HCT116 (cell line): ENCODE data around the gene OPN1SW. TPM values are rescaled to one million over a fixed set of nuclear protein-coding genes. Genes with fewer than 3 reads are reported as not detected.

Experiments used
- ATAC-seq: fragments of 200-7000 bp; cut with Tn5 transposase; 2 replicates; pipeline ENCODE4 v1.9.1; 2020; ENCODE audit warnings: mild to moderate bottlenecking, moderate library complexity
- BruUV-seq: library from RNA; stranded (reverse); fragments of 400-500 nt; replicated peaks from 2 replicates; lab custom pipeline; 2021; lab: Mats Ljungman, UMichigan
- CTCF ChIA-PET: fragments of 300-600 bp; sonication (Branson Sonifier 250); formaldehyde crosslinking; loops from one replicate; lab custom pipeline; 2021; ENCODE audit warnings: antibody characterized with exemption; lab: Charles Lee
- POLR2A ChIA-PET: fragments of 300-600, 350-600 bp; sonication (Branson Sonifier 250); formaldehyde crosslinking; loops from one replicate; lab custom pipeline; 2021; ENCODE audit warnings: antibody characterized with exemption; lab: Charles Lee
- RAD21 ChIA-PET, 2 experiments: fragments of 300-600 bp; sonication (Branson Sonifier 250); formaldehyde crosslinking; loops; one replicate each; lab custom pipeline; 2023; ENCODE audit warnings: low total read pairs in 2 of 2; ENCODE audit not compliant: uncharacterized antibody in 2 of 2, unreplicated experiment in 2 of 2, low non-redundant PET in 1 of 2; lab: Charles Lee
- DNase-seq: peaks from one replicate; pipeline ENCODE4 v3.0.0-alpha.2; 2010; ENCODE audit warnings: low read depth, low spot score
- H2AFZ ChIP-seq: fragments of 200-600 bp; shearing (Covaris generic), sonication (generic); 2 replicates; pipeline ENCODE4 v1.6.1; 2017; ENCODE audit warnings: low read depth, mixed run types, mixed read lengths, antibody characterized with exemption, low read length; ENCODE audit not compliant: poor library complexity, severe bottlenecking
- H3K27ac ChIP-seq: 2 replicates; pipeline ENCODE4 v1.5.1; 2012; ENCODE audit warnings: low read depth, low read length
- H3K27me3 ChIP-seq: fragments of 200-600 bp; sonication (generic); 2 replicates; pipeline ENCODE4 v1.6.1; 2016; ENCODE audit warnings: mixed run types, low read length, mixed read lengths; ENCODE audit not compliant: insufficient read depth
- H3K36me3 ChIP-seq, 2 experiments: fragments of 200-500 bp in 1 of 2; fragments of 200-600 bp in 1 of 2; sonication (Bioruptor generic) in 1 of 2; sonication (generic) in 1 of 2; 2 replicates each; pipeline versions ENCODE4 v1.5.1 to v1.6.1; 2014 to 2016; ENCODE audit warnings: low read length in 2 of 2, inconsistent platforms in 1 of 2, mixed read lengths in 1 of 2, mixed run types in 1 of 2; ENCODE audit not compliant: insufficient read depth in 2 of 2, control insufficient read depth in 1 of 2
- H3K4me1 ChIP-seq, 2 experiments: fragments of 200-600 bp in 1 of 2; sonication (generic) in 1 of 2; 2 replicates each; pipeline versions ENCODE4 v1.5.1 to v1.6.1; 2012 to 2017; ENCODE audit warnings: low read length in 2 of 2, inconsistent platforms in 1 of 2, mild to moderate bottlenecking in 1 of 2, mixed read lengths in 1 of 2, mixed run types in 1 of 2, moderate library complexity in 1 of 2; ENCODE audit not compliant: insufficient read depth in 2 of 2, control insufficient read depth in 1 of 2
- H3K4me2 ChIP-seq: fragments of 200-600 bp; sonication (generic); 2 replicates; pipeline ENCODE4 v1.6.1; 2017; ENCODE audit warnings: mixed run types, low read length, mixed read lengths
- H3K4me3 ChIP-seq, 2 experiments: fragments of 200-600 bp in 1 of 2; sonication (generic) in 1 of 2; replicated peaks in 1 of 2; 2 replicates each; pipeline ENCODE4 v1.5.1; 2011 to 2016; ENCODE audit warnings: low read length in 2 of 2, control low read depth in 1 of 2, low read depth in 1 of 2, mild to moderate bottlenecking in 1 of 2, mixed read lengths in 1 of 2, mixed run types in 1 of 2
- H3K79me2 ChIP-seq: fragments of 200-600 bp; sonication (generic); 2 replicates; pipeline ENCODE4 v1.6.1; 2017; ENCODE audit warnings: mild to moderate bottlenecking, mixed run types, low read length, moderate library complexity, mixed read lengths; ENCODE audit not compliant: insufficient read depth
- H3K9ac ChIP-seq: fragments of 200-600 bp; sonication (generic); 2 replicates; pipeline ENCODE4 v1.6.1; 2016; ENCODE audit warnings: low read length, mixed read lengths
- H3K9me2 ChIP-seq: fragments of 200-600 bp; sonication (generic), shearing (Covaris generic); 2 replicates; pipeline ENCODE4 v1.6.1; 2017; ENCODE audit warnings: mixed run types, mild to moderate bottlenecking, moderate library complexity; ENCODE audit not compliant: insufficient read depth
- H3K9me3 ChIP-seq, 2 experiments: fragments of 200-500 bp in 1 of 2; fragments of 200-600 bp in 1 of 2; sonication (Bioruptor generic) in 1 of 2; sonication (generic) in 1 of 2; 2 replicates each; pipeline ENCODE4 v1.6.1; 2014 to 2017; ENCODE audit warnings: low read length in 2 of 2, mixed read lengths in 2 of 2, inconsistent platforms in 1 of 2, low read depth in 1 of 2, mild to moderate bottlenecking in 1 of 2, mixed run types in 1 of 2, moderate library complexity in 1 of 2; ENCODE audit not compliant: control insufficient read depth in 1 of 2, insufficient read depth in 1 of 2
- H4K20me1 ChIP-seq: fragments of 200-600 bp; sonication (generic), shearing (Covaris generic); 2 replicates; pipeline ENCODE4 v1.6.1; 2017; ENCODE audit warnings: mixed run types, mild to moderate bottlenecking, moderate library complexity; ENCODE audit not compliant: insufficient read depth
- CBX3 ChIP-seq: IDR thresholded peaks from 2 replicates; pipeline ENCODE4 v1.6.1; 2012; ENCODE audit warnings: low read depth
- EGR1 ChIP-seq: IDR thresholded peaks from 2 replicates; pipeline ENCODE4 v1.6.1; 2012; ENCODE audit warnings: low read depth
- EZH2 ChIP-seq: fragments of 200-600 bp; sonication (generic); IDR thresholded peaks from 2 replicates; pipeline ENCODE4 v1.6.1; 2017; ENCODE audit warnings: antibody characterized with exemption, mixed run types
- EZH2phosphoT487 ChIP-seq: fragments of 200-600 bp; IDR thresholded peaks from 2 replicates; pipeline ENCODE4 v1.6.1; 2018; ENCODE audit warnings: antibody characterized with exemption, borderline replicate concordance
- FOSL1 ChIP-seq: IDR thresholded peaks from 2 replicates; pipeline ENCODE4 v1.6.1; 2012; ENCODE audit warnings: low read depth
- SIN3A ChIP-seq: IDR thresholded peaks from 2 replicates; pipeline ENCODE4 v1.6.1; 2012; ENCODE audit warnings: low read depth
- SP1 ChIP-seq: IDR thresholded peaks from 2 replicates; pipeline ENCODE4 v1.6.1; 2012; ENCODE audit warnings: low read depth
- SRF ChIP-seq: IDR thresholded peaks from 2 replicates; pipeline ENCODE4 v1.6.1; 2012; ENCODE audit warnings: low read depth
- TCF7L2 ChIP-seq: IDR thresholded peaks from 2 replicates; pipeline ENCODE4 v1.7.0; 2011; ENCODE audit warnings: borderline replicate concordance, inconsistent platforms; ENCODE audit not compliant: insufficient read depth, insufficient read length; ENCODE audit errors: extremely low read depth
- YY1 ChIP-seq: IDR thresholded peaks from 2 replicates; pipeline ENCODE4 v1.6.1; 2011; ENCODE audit warnings: low read length, low read depth, moderate library complexity, mild to moderate bottlenecking; ENCODE audit not compliant: insufficient replicate concordance; ENCODE audit errors: extremely low read depth
- ZFX ChIP-seq: fragments of 450-650 bp; IDR thresholded peaks from 2 replicates; pipeline ENCODE4 v1.6.1; 2017
- intact Hi-C: fragments of 100-400 bp; cut with micrococcal nuclease; formaldehyde crosslinking; loops from 2 replicates; pipeline ENCODE4 v1.10.0; 2022
- total RNA-seq: library from RNA; stranded (reverse); gene quantifications from one replicate; pipeline ENCODE4 v1.2.1, GENCODE V29; 2021; ENCODE audit not compliant: unreplicated experiment
- TF ChIP-seq, protein P1 (sequence below): IDR thresholded peaks from 2 replicates; pipeline ENCODE4 v1.6.1; 2012
- TF ChIP-seq, protein P2 (sequence below): IDR thresholded peaks from 2 replicates; pipeline ENCODE4 v1.6.1; 2012
- TF ChIP-seq, protein P3 (sequence below), 3 experiments: fragments of 200-600 bp in 1 of 3; sonication (generic) in 1 of 3; IDR thresholded peaks in 2 of 3; conservative IDR thresholded peaks in 1 of 3; 2 replicates each; pipeline ENCODE4 v1.5.1; 2012 to 2017; ENCODE audit warnings: low read depth in 2 of 3, low read length in 2 of 3, antibody characterized with exemption in 1 of 3, borderline replicate concordance in 1 of 3, control low read depth in 1 of 3, mild to moderate bottlenecking in 1 of 3, mixed read lengths in 1 of 3, mixed run types in 1 of 3, moderate library complexity in 1 of 3; ENCODE audit not compliant: insufficient read depth in 1 of 3

Gene OPN1SW
- total RNA-seq, 1 experiment from 2014 or later: not detected

DNA sequence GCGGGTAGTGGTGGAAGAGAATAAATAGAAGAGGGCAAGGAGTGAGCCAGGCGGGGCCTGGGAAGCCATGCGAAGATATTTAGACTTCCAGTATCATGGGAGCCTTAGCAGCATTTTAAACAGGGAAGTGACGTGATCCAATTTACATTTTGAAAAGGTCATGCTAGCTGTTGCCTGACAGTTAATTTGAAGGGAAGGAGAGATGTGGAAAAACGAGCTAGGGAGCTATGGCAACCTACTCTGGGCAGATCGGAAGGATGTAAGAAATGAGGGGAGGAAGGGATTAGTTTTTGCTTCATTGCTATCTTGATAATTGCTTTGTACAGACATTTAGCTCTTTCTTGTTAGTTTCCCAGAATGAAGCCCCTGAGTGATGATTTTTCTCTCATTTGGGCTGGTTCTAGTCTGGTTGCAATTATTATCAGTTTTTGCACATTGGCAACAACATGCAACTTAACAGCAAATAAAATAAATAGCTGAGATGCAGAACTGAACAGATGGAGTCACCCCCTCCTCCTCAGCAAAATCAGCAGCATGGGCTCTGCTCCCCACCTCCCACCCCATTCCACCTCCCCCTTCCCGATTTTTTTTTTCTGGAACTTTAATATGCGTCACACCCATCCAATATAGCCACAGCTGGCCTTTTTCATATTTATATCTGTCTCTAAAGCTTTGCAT, 49.4 kb downstream of the OPN1SW start:
- H3K27me3 ChIP-seq: no peaks in the 10 kb centered on the region
- H3K36me3 ChIP-seq: no peaks in the 10 kb centered on the region
- ChIA-PET CTCF (no interaction called here), RAD21 (no interaction called here), POLR2A (interaction anchor here (0.6 kb wide), 1 partner anchor 1961 kb away, joined by 3 read pairs; no protein-coding TSS in a partner anchor)
- H3K9me2 ChIP-seq: no peaks in the 10 kb centered on the region
- no peaks in the 10 kb centered on the region for H3K9me3 ChIP-seq
- H3K4me2 ChIP-seq: no peak overlapping the region
- H3K9ac ChIP-seq: no peak overlapping the region
- intact Hi-C loops: no loop called here
- no peak for ATAC-seq
- peaks cover 0 to 6% of the 10 kb centered on the region in 2 experiments; a peak in 1 of 4 replicates for H3K4me1 ChIP-seq
- BruUV-seq: no TSS peak
- H4K20me1 ChIP-seq: no peaks in the 10 kb centered on the region
- no peak overlapping the region for H3K27ac ChIP-seq
- DNase-seq: no peak
- H2AFZ ChIP-seq: no peak overlapping the region
- TF ChIP-seq, protein P1, sequence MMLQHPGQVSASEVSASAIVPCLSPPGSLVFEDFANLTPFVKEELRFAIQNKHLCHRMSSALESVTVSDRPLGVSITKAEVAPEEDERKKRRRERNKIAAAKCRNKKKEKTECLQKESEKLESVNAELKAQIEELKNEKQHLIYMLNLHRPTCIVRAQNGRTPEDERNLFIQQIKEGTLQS: no peak
- TF ChIP-seq SIN3A (no peak), EZH2phosphoT487 (no peak), SRF (no peak), EZH2 (no peak), FOSL1 (no peak), EGR1 (no peak), TCF7L2 (no peak), YY1 (no peak), ZFX (no peak), CBX3 (no peak), SP1 (no peak)
- TF ChIP-seq, protein P2, sequence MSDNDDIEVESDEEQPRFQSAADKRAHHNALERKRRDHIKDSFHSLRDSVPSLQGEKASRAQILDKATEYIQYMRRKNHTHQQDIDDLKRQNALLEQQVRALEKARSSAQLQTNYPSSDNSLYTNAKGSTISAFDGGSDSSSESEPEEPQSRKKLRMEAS: no peak
- TF ChIP-seq, protein P3, sequence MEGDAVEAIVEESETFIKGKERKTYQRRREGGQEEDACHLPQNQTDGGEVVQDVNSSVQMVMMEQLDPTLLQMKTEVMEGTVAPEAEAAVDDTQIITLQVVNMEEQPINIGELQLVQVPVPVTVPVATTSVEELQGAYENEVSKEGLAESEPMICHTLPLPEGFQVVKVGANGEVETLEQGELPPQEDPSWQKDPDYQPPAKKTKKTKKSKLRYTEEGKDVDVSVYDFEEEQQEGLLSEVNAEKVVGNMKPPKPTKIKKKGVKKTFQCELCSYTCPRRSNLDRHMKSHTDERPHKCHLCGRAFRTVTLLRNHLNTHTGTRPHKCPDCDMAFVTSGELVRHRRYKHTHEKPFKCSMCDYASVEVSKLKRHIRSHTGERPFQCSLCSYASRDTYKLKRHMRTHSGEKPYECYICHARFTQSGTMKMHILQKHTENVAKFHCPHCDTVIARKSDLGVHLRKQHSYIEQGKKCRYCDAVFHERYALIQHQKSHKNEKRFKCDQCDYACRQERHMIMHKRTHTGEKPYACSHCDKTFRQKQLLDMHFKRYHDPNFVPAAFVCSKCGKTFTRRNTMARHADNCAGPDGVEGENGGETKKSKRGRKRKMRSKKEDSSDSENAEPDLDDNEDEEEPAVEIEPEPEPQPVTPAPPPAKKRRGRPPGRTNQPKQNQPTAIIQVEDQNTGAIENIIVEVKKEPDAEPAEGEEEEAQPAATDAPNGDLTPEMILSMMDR (IDR thresholded peaks at IDR 0.05 in 2 of 3, conservative IDR thresholded peaks at IDR 0.05 in 1 of 3; ENCODE audit: borderline replicate concordance in 1 of 3, insufficient read depth in 1 of 3, low read depth in 2 of 3, low read length in 2 of 3): no peak
- TF ChIP-seq, all 23 proteins: peak for 0
- Histone ChIP-seq H3K4me3 (no peak overlapping the region), H3K79me2 (no peaks in the 10 kb centered on the region)
